LNCaP clone FGC (cell line): ENCODE data around the gene CORO2B.

Source experiments
- DNase-seq: peaks from one replicate; pipeline ENCODE4 v3.0.0-alpha.2; 2011; ENCODE audit warnings: low read depth
- H3K4me3 ChIP-seq: 2 replicates; pipeline ENCODE4 v1.5.1; 2011; ENCODE audit warnings: mild to moderate bottlenecking, low read depth, low read length, control low read depth
- TF ChIP-seq, protein P1 (sequence below): IDR thresholded peaks from 2 replicates; pipeline ENCODE4 v1.5.1; 2012; ENCODE audit warnings: mild to moderate bottlenecking; ENCODE audit not compliant: control insufficient read depth, insufficient read depth; ENCODE audit errors: extremely low read depth

CORO2B gene

GRCh38 chr15:68592054-68592453 lies 13.3 kb downstream of the CORO2B start:
- TF ChIP-seq, protein P1, sequence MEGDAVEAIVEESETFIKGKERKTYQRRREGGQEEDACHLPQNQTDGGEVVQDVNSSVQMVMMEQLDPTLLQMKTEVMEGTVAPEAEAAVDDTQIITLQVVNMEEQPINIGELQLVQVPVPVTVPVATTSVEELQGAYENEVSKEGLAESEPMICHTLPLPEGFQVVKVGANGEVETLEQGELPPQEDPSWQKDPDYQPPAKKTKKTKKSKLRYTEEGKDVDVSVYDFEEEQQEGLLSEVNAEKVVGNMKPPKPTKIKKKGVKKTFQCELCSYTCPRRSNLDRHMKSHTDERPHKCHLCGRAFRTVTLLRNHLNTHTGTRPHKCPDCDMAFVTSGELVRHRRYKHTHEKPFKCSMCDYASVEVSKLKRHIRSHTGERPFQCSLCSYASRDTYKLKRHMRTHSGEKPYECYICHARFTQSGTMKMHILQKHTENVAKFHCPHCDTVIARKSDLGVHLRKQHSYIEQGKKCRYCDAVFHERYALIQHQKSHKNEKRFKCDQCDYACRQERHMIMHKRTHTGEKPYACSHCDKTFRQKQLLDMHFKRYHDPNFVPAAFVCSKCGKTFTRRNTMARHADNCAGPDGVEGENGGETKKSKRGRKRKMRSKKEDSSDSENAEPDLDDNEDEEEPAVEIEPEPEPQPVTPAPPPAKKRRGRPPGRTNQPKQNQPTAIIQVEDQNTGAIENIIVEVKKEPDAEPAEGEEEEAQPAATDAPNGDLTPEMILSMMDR, result no peak
- H3K4me3 ChIP-seq, result no peak overlapping the region
- no peak for DNase-seq

DNA sequence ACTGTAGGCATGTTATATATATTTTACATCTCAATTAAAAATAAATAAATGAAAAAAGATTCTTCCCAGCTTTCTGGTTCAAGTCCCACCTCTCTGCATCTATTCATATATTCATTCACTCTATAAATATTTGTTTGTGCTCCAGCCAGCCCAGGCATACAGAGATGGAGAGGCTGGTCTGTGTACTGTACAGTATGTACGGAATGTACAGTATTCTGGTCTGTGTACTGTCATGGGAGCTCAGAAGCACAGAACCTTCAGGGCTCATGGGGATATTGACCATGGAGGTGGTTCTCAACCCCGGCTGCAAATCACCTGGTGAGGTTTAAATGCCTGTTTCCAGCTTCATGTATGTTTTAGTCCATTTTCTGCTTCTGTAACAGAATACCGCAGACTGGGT lies 13.8 kb downstream of the CORO2B start:
- TF ChIP-seq, protein P1, result no peak
- DNase-seq, result peak; percentile 26

DNA sequence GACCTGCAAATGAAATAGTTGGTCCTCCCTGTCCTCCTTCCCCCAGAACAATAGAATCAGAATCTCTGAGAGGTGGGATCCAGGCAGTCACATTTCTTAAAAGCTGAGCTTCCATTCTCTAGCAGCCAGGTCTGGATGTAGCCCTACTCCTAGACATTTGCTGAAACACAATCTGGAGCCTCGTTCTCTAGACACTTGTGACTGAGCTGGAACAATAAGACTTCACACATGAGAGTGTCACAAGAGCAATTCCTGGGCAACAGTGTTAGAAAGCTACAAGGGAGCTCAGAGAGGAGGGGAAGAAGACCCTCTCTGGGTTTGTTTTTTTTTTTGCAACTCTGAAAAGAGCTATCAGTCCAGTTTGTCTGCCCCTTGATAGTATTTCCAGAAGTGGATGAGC lies 14.5 kb downstream of the CORO2B start:
- H3K4me3 ChIP-seq, result no peak overlapping the region
- TF ChIP-seq, protein P1, result no peak
- DNase-seq, result no peak

More for the DNA sequence above, 13.8 kb downstream of the CORO2B start:
- H3K4me3 ChIP-seq, result no peak overlapping the region

GRCh38 chr15:68593828-68594532 lies 15.2 kb downstream of the CORO2B start:
- DNase-seq, result no peak
- H3K4me3 ChIP-seq, result no peak overlapping the region
- TF ChIP-seq, protein P1, result no peak

DNA sequence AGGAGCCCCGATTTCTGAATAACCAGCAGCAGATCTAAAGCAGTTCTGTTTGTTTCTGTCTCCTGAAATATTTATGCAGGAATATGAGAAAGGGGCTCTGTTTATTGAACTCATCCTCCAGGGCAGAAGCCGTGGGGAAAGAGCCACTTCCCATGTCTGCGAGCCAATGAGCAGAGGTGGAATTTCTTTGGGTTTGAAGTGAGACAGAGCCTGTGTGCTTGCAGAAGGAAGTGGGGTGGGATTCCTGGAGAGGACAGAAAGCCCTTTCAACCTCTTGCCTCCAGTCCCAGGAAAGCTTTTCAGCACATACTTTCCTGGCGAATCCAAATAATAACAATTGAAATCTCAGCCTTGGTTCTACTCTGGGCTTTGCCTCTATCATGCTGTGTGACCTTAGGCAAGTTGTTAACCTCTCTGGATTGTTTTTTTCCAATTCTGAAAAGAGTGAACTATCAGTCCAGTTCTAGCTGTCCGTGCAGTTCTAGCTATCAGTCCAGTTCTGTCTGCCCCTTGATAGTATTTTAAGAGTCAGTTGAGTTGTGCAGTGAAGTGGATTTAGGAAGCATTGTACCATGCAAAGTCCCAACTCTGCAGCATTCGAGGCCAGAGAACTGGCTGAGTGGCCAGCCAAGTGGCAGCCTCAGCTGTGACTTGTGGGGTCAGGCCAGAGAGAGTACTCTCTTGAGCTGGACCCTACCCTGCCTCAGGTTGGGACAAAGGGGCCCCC lies 15.9 kb downstream of the CORO2B start:
- H3K4me3 ChIP-seq, result no peak overlapping the region
- no peak for DNase-seq
- TF ChIP-seq, protein P1, result no peak

DNA sequence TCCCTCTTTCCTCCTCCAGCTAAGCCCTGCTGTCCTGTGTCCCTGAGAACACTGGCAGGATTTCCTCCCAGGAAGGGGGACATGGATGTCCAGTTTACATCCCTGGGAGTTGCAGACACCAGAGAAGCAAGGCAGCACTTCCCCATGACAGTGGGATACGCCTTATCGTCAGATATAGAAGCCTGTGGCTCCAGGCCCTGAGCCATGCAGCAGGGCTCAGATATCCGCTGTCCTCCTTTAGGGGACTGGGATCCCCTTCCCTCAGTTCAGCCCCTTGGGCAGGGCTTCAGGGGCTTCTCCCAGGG lies 16.4 kb downstream of the CORO2B start:
- no peak overlapping the region for H3K4me3 ChIP-seq
- TF ChIP-seq, protein P1, result no peak
- no peak for DNase-seq
